Mucosa of descending colon (tissue), 3 donors: ENCODE data around the gene PCSK6. TPM values are rescaled to one million over a fixed set of nuclear protein-coding genes. Genes with fewer than 3 reads are reported as not detected.

Experiments used
- ATAC-seq: fragments of 200-7000 bp; cut with Tn5 transposase; one replicate; pipeline ENCODE4 v1.9.1; 2020; ENCODE audit warnings: mild to moderate bottlenecking, moderate library complexity
- DNase-seq, 3 donors: peaks; one replicate each; pipeline ENCODE4 v3.0.0-alpha.2; 2020
- H3K36me3 ChIP-seq: fragments of 200-600 bp; one replicate; pipeline ENCODE4 v1.8.0; 2021; ENCODE audit warnings: low read depth, mild to moderate bottlenecking
- H3K4me1 ChIP-seq: fragments of 200-600 bp; one replicate; pipeline ENCODE4 v1.8.0; 2021; ENCODE audit warnings: low read depth, mild to moderate bottlenecking
- H3K4me3 ChIP-seq: fragments of 200-600 bp; one replicate; pipeline ENCODE4 v1.8.0; 2021; ENCODE audit warnings: mild to moderate bottlenecking
- H3K9me3 ChIP-seq: fragments of 200-600 bp; one replicate; pipeline ENCODE4 v1.8.0; 2021; ENCODE audit warnings: mild to moderate bottlenecking
- CTCF ChIP-seq: fragments of 200-600 bp; IDR thresholded peaks from one replicate; pipeline ENCODE4 v1.8.0; 2022; ENCODE audit warnings: antibody characterized with exemption, mild to moderate bottlenecking
- intact Hi-C, 2 donors: fragments of 100-400 bp; cut with DNase I in 1 of 2; cut with micrococcal nuclease in 1 of 2; formaldehyde crosslinking; loops; one replicate each; pipeline versions ENCODE4 v1.11.0 to v1.11.1; 2022; cut with DNase I, micrococcal nuclease
- total RNA-seq, 3 donors: library from RNA; stranded (reverse); fragmentation: NEBNext Ultra II Directional in 2 of 3; extraction: Animal tissue kit (Norgen Biotek cat#: 25700) in 2 of 3; gene quantifications; one replicate each; pipeline versions ENCODE4 v1.2.1 to v1.2.4, GENCODE V29; 2021 to 2023
- donor health status: DM: no; HTN: no; CAD: no; lungs with moderate emphysema.
- donor health status: DM: no; HTN: no; CAD: no.
- donor health status: DM: no; HTN: yes; CAD: no.

The PCSK6 gene
- total RNA-seq, 3 donors from 2014 or later, result 21.3 to 58.4 (median 30.3) TPM

- intact Hi-C loops, result no loop called here
- no peak overlapping the region for H3K4me3 ChIP-seq
- ATAC-seq, result no peak
- no peak for DNase-seq
- H3K4me1 ChIP-seq, result peaks cover 3% of the 10 kb centered on the region
- H3K9me3 ChIP-seq, result no peaks in the 10 kb centered on the region
- no peak for TF ChIP-seq CTCF
- H3K36me3 ChIP-seq, result no peaks in the 10 kb centered on the region
These were observed 44.5 kb downstream of the PCSK6 start for GRCh38 chr15:101444807-101445508.

- Histone ChIP-seq H3K4me1 (peaks cover 7% of the 10 kb centered on the region), H3K36me3 (no peaks in the 10 kb centered on the region), H3K9me3 (no peaks in the 10 kb centered on the region), H3K4me3 (no peak overlapping the region)
- intact Hi-C loops, result no loop called here
- ATAC-seq (no peak), DNase-seq (no peak)
- TF ChIP-seq CTCF, result no peak
These were observed 45.5 kb downstream of the PCSK6 start for GRCh38 chr15:101444015-101444414.

DNA sequence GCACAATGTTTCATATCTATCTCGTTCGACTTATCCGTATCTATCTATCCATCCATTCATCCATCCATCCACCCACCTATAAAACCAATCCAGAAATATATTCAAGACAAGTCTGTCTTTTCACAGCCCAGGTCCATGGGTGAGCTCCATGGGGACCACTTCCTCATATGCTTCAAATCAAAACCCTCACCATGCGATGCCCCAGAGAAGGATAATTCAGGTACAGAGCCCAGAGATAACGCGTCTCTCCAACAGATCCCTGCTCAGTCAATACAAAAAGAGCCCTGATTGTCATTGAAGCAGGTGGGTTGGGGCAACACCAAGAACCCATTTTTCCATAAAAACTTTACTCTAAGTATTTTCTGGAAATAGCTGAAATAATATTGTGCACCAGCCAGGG lies 47.2 kb downstream of the PCSK6 start:
- ATAC-seq (no peak), DNase-seq (no peak)
- Histone ChIP-seq H3K9me3 (no peaks in the 10 kb centered on the region), H3K4me3 (no peak overlapping the region), H3K4me1 (peaks cover 7% of the 10 kb centered on the region), H3K36me3 (no peaks in the 10 kb centered on the region)
- intact Hi-C loops, result no loop called here
- no peak for TF ChIP-seq CTCF

GRCh38 chr15:101441696-101442095 lies 47.8 kb downstream of the PCSK6 start:
- intact Hi-C loops, result no loop called here

DNA sequence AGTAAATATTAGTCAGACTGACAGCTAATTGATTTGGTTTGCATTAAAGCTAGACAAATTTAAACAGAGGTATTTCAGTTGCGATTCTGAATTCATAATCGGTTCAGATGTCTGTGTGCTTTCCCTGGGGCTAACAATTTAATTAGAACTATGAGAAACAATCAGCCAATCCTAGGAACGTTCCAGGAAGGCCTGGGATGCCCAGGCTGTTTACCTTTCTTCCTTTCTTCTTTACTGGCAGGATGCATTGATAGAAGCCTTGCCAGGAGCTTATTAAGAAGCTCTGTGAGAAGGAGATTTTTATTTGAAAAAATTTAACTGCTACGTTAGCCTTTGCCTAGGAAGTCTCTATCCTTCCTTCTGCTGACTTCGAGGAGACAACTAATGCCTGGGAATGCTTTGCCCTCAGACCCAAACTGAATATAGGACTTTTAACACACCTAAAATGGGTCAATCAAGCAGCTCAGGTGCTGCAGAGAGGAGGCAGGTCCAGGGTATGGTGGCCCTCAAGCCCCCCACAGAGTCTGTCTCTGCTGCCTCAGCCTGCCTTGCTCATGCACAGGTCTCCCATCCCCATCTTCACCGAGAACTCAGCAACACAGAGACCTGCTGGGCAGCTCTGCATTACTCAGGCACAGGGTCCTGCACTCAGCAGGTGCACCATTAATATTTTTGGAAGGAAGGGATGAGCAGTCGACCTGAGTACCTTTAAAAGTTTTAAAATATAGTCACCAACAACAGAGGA lies 48.5 kb downstream of the PCSK6 start:
- Histone ChIP-seq H3K9me3 (no peaks in the 10 kb centered on the region), H3K36me3 (no peaks in the 10 kb centered on the region), H3K4me1 (peaks cover 7% of the 10 kb centered on the region), H3K4me3 (no peak overlapping the region)
- DNase-seq (no peak), ATAC-seq (no peak)
- no peak for TF ChIP-seq CTCF
- intact Hi-C loops, result no loop called here

More at GRCh38 chr15:101441696-101442095, 47.8 kb downstream of the PCSK6 start:
- no peak for TF ChIP-seq CTCF
- H3K36me3 ChIP-seq, result no peaks in the 10 kb centered on the region
- no peaks in the 10 kb centered on the region for H3K9me3 ChIP-seq
- peaks cover 7% of the 10 kb centered on the region for H3K4me1 ChIP-seq
- ATAC-seq (no peak), DNase-seq (no peak)
- no peak overlapping the region for H3K4me3 ChIP-seq
